CD4-positive, alpha-beta T cell treated with Interleukin-10 for 1 hour (primary cell): ENCODE data around the gene AMZ2.
A peak's percentile ranks its signal among the peaks of the same experiment; 100 is the strongest.
"Not testable (repeated sequence)": the region's sequence is repeated elsewhere in the genome, so short reads cannot be mapped to it uniquely, and the experiment has no call there.

Experiments used
- DNase-seq: peaks from one replicate; pipeline ENCODE4 v3.0.0-alpha.2; 2020

The AMZ2 gene

GRCh38 chr17:68221786-68222185, 26.1 kb upstream of the AMZ2 start:
- DNase-seq = no peak

DNA sequence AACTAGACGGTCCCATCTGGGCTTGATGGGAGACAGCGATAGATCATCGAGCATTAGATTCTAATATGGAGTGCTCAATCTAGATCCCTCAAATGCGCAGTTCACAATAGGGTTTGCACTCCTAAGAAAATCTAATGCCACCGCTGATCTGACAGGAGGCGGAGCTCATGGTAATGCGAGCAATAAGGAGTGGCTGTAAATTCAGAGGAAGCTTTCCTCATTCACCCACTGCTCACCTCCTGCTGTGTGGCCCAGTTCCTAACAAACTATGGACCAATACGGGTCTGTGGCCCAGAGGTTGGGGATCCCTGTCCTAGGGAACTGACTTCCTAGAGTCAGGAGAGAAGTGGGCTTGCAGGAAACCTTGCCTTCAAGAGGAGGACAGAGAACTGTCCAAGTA, 25.2 kb upstream of the AMZ2 start:
- no peak for DNase-seq

DNA sequence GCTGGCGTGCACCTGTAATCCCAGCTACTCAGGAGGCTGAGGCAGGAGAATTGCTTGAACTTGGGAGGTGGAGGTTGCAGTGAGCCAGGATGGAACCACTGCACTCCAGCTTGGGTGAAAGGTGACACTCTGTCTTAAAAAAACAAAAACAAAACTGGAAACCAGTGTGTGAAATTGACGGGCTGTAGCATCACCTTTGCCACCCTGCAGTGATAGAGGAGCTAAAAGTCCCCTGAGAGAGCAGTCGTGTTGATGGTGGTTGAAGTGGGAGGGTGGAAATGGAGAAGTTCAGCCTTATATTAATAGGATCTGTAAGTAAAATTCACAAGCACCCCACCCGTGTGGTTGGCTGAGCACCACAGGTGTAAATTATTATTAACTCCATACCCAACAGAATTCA, 22.8 kb upstream of the AMZ2 start:
- peak; percentile 24 for DNase-seq

DNA sequence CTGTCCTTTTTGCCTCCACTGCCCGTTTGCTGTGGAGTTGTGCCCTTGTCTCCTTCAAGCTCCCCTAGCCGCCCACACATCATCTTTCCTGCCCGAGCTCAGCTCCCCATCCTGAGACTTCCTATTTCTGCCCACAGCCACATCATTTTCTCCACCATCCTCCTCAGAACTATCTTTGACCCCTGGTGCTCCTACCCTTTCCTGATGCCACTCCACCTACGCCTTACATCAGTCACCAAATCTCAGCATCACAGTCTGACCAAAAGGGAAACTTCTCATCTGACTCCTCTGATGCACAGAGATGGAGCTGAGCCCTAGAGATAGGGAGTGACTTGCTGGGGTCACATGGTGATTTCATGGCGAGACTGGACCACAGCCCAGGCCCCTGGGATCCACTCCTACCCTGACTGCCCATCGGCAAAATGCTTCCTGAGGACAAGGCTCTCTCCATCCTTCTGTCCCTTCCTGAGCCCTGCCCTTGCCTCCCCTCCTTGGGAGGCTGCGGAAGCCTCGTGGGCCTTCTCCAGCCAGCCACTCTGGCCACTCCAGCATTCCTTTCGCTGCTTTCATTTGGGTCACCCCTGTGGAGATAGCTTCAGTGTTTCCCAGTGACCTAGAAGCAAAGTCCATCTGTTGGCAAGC, 19.7 kb upstream of the AMZ2 start:
- not testable (repeated sequence) for DNase-seq

- DNase-seq = no peak
Measured at GRCh38 chr17:68228817-68229570, 18.8 kb upstream of the AMZ2 start.

GRCh38 chr17:68229619-68230018, 18.2 kb upstream of the AMZ2 start:
- no peak for DNase-seq

DNA sequence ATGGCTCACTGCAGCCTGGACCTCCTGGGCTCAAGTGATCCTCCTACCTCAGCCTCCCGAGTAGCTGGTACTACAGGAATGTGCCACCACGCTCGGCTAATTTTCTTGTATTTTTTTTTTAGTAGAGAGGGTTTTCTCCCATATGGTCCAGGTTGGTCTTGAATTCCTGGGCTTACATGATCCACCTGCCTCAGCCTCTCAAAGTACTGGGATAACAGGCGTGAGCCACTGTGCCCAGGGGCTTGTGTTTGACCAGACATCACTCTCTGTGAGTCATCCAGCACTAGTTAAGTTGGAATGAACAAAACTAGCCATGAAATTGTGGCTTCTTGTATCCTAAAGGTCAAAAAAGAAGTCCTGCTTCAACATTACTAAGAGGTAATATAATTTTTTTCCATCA, 16.7 kb upstream of the AMZ2 start:
- DNase-seq = not testable (repeated sequence)

DNA sequence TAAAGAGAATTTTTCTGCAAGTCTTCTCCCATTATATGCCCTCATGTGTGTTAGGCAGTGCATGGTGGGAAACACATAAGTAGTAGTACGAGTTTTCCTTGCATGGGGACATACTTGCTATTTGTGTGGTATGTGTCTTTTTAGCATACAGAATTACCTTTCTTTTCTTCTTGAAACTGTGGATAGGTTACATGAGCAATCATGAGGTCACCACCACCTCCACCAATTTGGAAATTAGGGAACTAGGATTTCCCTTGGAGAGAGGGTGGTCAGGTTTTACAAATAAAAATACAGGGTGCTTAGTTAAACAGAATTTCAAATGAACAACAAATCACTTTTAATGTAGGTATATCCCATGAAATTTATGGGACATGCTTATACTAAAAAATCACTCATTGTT, 16.3 kb upstream of the AMZ2 start:
- DNase-seq = no peak

DNA sequence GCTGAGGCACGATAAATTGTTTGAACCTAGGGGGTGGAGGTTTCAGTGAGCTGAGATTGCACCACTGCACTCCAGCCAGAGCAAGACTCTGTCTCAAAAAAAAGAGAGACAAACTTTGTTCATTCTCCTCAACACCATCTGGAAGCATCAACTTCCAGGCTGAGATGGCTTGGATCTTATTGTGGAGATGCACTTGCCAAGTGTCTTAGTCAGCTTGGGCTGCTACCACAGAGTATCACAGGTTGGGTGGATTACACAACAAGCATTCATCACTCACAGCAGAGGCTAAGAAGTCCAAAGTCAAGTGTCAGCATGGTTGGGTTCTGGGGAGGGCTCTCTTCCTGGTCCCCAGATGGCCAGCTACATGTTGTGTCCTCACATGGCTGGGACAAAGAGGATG, 15.1 kb upstream of the AMZ2 start:
- not testable (repeated sequence) for DNase-seq

DNA sequence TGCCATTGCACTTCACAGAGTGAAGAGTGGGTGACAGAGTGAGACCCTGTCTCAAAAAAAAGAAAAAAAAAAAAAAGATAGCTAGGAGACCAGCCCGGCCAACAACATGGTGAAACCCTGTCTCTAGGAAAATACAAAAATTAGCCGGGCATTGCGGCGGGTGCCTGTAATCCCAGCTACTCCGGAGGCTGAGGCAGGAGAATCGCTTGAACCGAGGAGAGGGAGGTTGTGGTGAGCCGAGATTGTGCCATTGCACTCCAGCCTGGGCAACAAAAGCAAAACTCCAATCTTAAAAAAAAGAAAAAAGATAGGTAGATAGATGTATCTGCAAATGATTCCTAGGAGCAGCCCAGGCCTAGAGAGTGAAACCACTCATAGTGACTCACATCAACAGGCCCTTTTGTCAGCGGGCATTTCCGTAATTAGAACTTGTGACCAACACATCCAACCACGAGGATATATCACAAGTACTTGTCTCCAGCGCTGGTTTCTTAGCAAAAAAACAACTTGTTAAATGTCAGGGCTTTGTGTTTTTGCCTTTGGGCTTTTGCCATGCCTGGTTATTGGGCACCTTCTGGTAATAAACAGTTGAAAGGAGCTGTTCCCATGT, 13.0 kb upstream of the AMZ2 start:
- peak; percentile 84 for DNase-seq

- peak; percentile 22 for DNase-seq
Measured at GRCh38 chr17:68235336-68235791, 12.5 kb upstream of the AMZ2 start.

DNA sequence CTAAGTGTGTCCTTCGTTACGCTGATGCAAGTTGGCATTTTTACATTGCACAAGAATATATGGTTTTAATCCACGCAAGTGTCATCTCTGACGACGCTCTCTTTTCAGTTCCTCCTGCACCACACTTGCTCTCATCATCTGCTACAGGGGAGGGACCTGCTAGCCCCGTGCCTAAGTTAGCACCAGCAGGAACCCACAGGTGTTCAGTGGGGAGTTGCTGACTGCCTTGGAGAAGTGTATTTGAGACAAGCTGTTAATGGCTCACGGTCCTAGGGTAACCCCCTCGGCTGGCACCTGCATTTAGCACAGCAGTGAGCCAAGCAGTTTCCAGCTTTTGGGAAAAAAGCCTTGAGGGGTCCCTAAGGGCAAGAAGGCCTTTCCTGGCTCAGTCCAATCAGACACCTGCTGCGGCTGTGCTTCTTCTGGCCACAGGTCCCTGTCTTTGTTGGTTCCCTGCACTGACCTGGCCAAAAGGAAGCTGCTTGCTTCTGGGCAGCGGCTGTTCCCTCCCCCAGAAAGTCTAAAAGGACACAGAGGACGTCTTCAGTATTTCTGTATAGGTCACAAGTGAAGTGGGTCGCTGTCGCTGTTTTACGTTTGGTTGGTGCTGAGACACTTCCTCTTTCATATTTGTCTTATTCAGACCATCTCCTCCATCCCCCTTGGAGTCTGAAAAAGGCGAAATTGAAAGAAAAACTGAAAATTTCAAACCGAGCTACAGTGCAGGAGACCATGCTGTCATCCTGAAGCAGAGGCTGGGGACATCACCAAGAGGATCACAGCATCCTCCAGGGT, 10.3 kb upstream of the AMZ2 start:
- DNase-seq = peak; percentile 81

- DNase-seq = peak; percentile 84
Measured at GRCh38 chr17:68238164-68238870, 9.5 kb upstream of the AMZ2 start.

- DNase-seq = no peak
Measured at GRCh38 chr17:68238871-68239253, 9.0 kb upstream of the AMZ2 start.

- DNase-seq = peak; percentile 23
Measured at GRCh38 chr17:68239632-68240366, 8.0 kb upstream of the AMZ2 start.

GRCh38 chr17:68246271-68247028, 1.4 kb upstream of the AMZ2 start:
- DNase-seq = no peak

DNA sequence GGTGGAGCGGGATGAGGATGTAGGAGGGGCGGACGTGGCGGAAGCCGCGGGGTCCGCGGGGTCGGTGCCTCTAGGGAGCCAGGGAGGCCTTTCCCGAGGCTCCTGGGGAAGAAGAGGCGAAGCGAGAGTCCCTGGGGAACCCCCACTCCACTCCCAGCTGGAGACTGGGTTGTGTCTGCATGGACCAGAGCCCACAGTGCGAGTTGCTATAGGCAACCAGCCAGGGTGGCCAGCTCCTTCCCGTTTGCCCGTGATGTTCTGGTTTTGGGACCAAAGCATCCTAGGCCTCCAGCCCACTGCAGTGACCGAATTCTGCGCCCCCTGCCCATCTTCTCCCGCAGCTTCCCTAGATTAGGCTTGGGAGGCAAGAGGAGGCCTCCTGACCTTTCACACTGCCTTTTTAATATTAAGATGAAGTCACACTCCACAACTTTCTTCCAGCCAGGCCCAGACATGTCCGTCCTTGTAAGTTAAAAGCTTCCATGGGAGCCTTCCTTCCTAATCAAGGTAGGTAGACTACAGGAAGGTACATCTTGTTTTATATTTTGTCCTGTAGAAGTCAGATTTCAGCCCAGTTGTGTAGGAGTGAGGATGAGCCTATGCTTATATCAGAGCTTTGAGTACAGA, 469 bp downstream of the AMZ2 start:
- DNase-seq = no peak

GRCh38 chr17:68248891-68249290, 1.0 kb downstream of the AMZ2 start:
- DNase-seq = peak; percentile 46

DNA sequence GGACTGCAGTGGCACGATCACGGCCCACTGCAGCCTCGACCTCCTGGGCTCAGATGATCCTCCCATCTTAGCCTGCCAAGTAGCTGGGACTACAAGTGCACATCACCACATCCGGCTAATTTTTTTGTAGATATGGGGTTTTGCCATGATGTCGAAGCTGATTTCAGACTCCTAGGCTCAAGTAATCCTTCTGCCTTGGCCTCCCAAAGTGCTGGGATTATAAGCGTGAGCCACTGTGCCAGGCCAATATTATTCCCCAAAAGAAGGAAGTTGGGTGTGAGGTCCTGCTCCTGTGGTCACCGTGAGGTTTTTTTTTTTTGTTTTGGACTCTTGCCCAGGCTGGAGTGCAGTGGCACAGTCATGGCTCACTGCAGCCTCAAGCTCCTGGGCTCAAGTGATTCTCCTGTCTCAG, 1.5 kb downstream of the AMZ2 start:
- peak; percentile 70 for DNase-seq

DNA sequence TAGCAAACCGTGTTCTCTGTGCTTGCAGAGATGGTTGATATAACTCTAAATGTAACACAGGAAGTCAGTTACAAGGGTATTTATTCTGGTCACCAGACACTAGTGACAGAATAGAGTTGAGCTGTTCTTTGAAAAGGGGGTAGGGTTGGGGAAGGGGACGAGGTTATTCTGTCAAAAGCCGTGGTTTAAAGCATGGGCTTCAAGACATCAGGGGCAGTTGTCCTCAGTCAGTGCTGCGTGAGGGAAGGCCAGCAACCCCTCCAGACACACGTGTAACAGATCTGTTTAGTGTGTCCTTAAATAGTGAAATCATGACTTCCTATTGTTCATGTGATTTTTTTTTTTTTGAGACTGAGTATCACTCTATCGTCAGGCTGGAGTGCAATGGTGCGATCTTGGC, 5.6 kb downstream of the AMZ2 start:
- DNase-seq = peak; percentile 56

- no peak for DNase-seq
Measured at GRCh38 chr17:68255151-68255550, 7.3 kb downstream of the AMZ2 start.
